ENCODE measurements around the gene PDE4D.
"Not testable (repeated sequence)": the region's sequence is repeated elsewhere in the genome, so short reads cannot be mapped to it uniquely, and the experiment has no call there.

Gene PDE4D

GRCh38 chr5:58969795-58970194 is 923.7 kb downstream of the PDE4D start:
- no peak for DNase-seq (ENCODE audit: low read depth in 2 of 2)

- no peak for DNase-seq (ENCODE audit: low read depth in 2 of 2)
Measured at GRCh38 chr5:58969253-58969652, 924.3 kb downstream of the PDE4D start.

GRCh38 chr5:58968350-58968749 is 925.2 kb downstream of the PDE4D start:
- no peak for DNase-seq (ENCODE audit: low read depth in 2 of 2)

- DNase-seq (ENCODE audit: low read depth in 2 of 2), result no peak
Measured at GRCh38 chr5:58967597-58968281, 925.8 kb downstream of the PDE4D start.

GRCh38 chr5:58965677-58966414 is 927.7 kb downstream of the PDE4D start:
- DNase-seq (ENCODE audit: low read depth in 2 of 2), result no peak

GRCh38 chr5:58963821-58964220 is 929.7 kb downstream of the PDE4D start:
- DNase-seq (ENCODE audit: low read depth in 2 of 2), result no peak

GRCh38 chr5:58963361-58963760 is 930.2 kb downstream of the PDE4D start:
- no peak for DNase-seq (ENCODE audit: low read depth in 2 of 2)

GRCh38 chr5:58961631-58962280 is 931.8 kb downstream of the PDE4D start:
- no peak for DNase-seq (ENCODE audit: low read depth in 2 of 2)

- DNase-seq (ENCODE audit: low read depth in 2 of 2), result no peak
Measured at GRCh38 chr5:58958701-58959100, 934.8 kb downstream of the PDE4D start.

GRCh38 chr5:58953218-58953617 is 940.3 kb downstream of the PDE4D start:
- not testable (repeated sequence) for DNase-seq (ENCODE audit: low read depth in 2 of 2)

- DNase-seq (ENCODE audit: low read depth in 2 of 2), result no peak
Measured at GRCh38 chr5:58950224-58950623, 943.3 kb downstream of the PDE4D start.

- DNase-seq (ENCODE audit: low read depth in 2 of 2), result no peak
Measured at GRCh38 chr5:58946230-58946629, 947.3 kb downstream of the PDE4D start.

GRCh38 chr5:58944221-58944620 is 949.3 kb downstream of the PDE4D start:
- DNase-seq (ENCODE audit: low read depth in 2 of 2), result no peak

GRCh38 chr5:58940446-58940845 is 953.1 kb downstream of the PDE4D start:
- no peak for DNase-seq (ENCODE audit: low read depth in 2 of 2)

GRCh38 chr5:58939664-58940063 is 953.9 kb downstream of the PDE4D start:
- DNase-seq (ENCODE audit: low read depth in 2 of 2), result no peak

- DNase-seq (ENCODE audit: low read depth in 2 of 2), result no peak
Measured at GRCh38 chr5:58938563-58939424, 954.7 kb downstream of the PDE4D start.

- no peak for DNase-seq (ENCODE audit: low read depth in 2 of 2)
Measured at GRCh38 chr5:58937031-58937681, 956.4 kb downstream of the PDE4D start.

GRCh38 chr5:58934629-58935097 is 958.9 kb downstream of the PDE4D start:
- DNase-seq (ENCODE audit: low read depth in 2 of 2), result no peak

GRCh38 chr5:58933891-58934628 is 959.5 kb downstream of the PDE4D start:
- no peak for DNase-seq (ENCODE audit: low read depth in 2 of 2)

- DNase-seq (ENCODE audit: low read depth in 2 of 2), result no peak
Measured at GRCh38 chr5:58932057-58932612, 961.4 kb downstream of the PDE4D start.

All from stimulated activated CD8-positive, alpha-beta memory T cell treated with anti-CD3 and anti-CD28 coated beads, Interleukin-7, amount 100 ng/mL, for 1 hour (primary cell).